ENCODE measurements around the gene MLXIP. TPM values are rescaled to one million over a fixed set of nuclear protein-coding genes. Genes with fewer than 3 reads are reported as not detected.

Gene MLXIP
- total and polyA plus RNA-seq, 9 of the 15 experiments (the other 6 are each of a cell fraction or from before 2014, with no cell fraction given), result 2.2 to 66.3 (median 18.1) TPM

DNA sequence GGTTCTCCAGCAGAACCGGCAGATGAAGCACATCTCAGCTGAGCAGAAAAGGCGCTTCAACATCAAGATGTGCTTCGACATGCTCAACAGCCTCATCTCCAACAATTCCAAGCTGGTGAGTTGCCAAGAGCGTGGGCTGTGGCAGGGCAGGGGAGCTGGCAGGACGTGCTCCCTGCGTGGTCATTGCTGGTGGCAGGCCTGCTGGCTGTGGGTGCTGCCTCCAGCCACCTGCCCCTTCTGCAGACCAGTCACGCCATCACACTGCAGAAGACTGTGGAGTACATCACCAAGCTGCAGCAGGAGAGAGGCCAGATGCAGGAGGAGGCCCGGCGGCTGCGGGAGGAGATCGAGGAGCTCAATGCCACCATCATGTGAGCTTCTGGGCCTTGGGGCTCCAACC is 59.6 kb downstream of the MLXIP start:
- Histone ChIP-seq H3K4me2 (ENCODE audit: insufficient read depth, low read length) (no peak overlapping the region), H3K4me3 (no peak overlapping the region), H3K27ac (ENCODE audit: extremely low read depth, low read depth, low read length) (no peak overlapping the region), H4K20me1 (replicated peaks; ENCODE audit: control insufficient read depth, insufficient read depth, low read length) (peaks cover 9% of the 10 kb centered on the region; the same call in 1 of the 2 replicates), H3K9me3 (replicated peaks; ENCODE audit: control insufficient read depth, insufficient read depth, low read depth, low read length) (no peaks in the 10 kb centered on the region), H3K36me3 (ENCODE audit: control insufficient read depth, insufficient read depth, low read length) (peaks cover 88% of the 10 kb centered on the region), H3K27me3 (ENCODE audit: control insufficient read depth in 2 of 2, insufficient read depth in 2 of 2, low read length in 2 of 2) (no peaks in the 10 kb centered on the region), H3K4me1 (replicated peaks in 1 of 2; ENCODE audit: control insufficient read depth in 2 of 2, insufficient read depth in 2 of 2, low read length in 2 of 2) (peaks cover 0 to 22% of the 10 kb centered on the region in 2 experiments; a peak in 1 of 5 replicates), H3K9me1 (ENCODE audit: control insufficient read depth, insufficient read depth, low read length) (no peaks in the 10 kb centered on the region), H3K79me2 (ENCODE audit: control insufficient read depth, insufficient read depth, low read length) (no peaks in the 10 kb centered on the region), H2AFZ (ENCODE audit: low read depth, low read length) (no peak overlapping the region), H3K9ac (ENCODE audit: insufficient read depth in 1 of 2, low read depth in 2 of 2, low read length in 2 of 2) (peak overlapping the region in 1 of 2 experiments; percentile 43; a peak in 2 of 4 replicates)
- no TSS peak for BruUV-seq (replicated peaks)
- intact Hi-C loops (cut with micrococcal nuclease), result no loop called here
- no peak for ATAC-seq
- 91% methylated on average over 11 of the region's 11 CpGs for WGBS (ENCODE audit: insufficient coverage, low coverage, missing lambda C conversion rate)
- in situ Hi-C loops (cut with MboI), result no loop called here
- no peak for FAIRE-seq
- no peak for DNase-seq (ENCODE audit: extremely low read depth in 1 of 4, low spot score in 3 of 4)
- ChIA-PET CTCF (ENCODE audit: low intra/inter-chr PET ratio) (no interaction called here), POLR2A (interaction anchor here (0.6 to 1.3 kb wide), 5 partner anchors 10 to 350 kb away, joined by 3 to 7 read pairs (median 4); partner anchors contain the start of gene SETD1B)
- TF ChIP-seq, protein P1, sequence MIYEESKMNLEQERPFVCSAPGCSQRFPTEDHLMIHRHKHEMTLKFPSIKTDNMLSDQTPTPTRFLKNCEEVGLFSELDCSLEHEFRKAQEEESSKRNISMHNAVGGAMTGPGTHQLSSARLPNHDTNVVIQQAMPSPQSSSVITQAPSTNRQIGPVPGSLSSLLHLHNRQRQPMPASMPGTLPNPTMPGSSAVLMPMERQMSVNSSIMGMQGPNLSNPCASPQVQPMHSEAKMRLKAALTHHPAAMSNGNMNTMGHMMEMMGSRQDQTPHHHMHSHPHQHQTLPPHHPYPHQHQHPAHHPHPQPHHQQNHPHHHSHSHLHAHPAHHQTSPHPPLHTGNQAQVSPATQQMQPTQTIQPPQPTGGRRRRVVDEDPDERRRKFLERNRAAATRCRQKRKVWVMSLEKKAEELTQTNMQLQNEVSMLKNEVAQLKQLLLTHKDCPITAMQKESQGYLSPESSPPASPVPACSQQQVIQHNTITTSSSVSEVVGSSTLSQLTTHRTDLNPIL (CRISPR knock-in tag; IDR thresholded peaks at IDR 0.05), result no peak
- TF ChIP-seq ZNF253 (CRISPR knock-in tag; conservative IDR thresholded peaks at IDR 0.05), result no peak
- peak; percentile 13 for TF ChIP-seq RBM22 (IDR thresholded peaks at IDR 0.05; ENCODE audit: low read depth, low read length, poor library complexity, severe bottlenecking)
- no peak for TF ChIP-seq PHF20 (IDR thresholded peaks at IDR 0.05; ENCODE audit: partially characterized antibody)
- TF ChIP-seq ZNF174 (CRISPR knock-in tag; IDR thresholded peaks at IDR 0.05), result no peak
- TF ChIP-seq, protein P2, sequence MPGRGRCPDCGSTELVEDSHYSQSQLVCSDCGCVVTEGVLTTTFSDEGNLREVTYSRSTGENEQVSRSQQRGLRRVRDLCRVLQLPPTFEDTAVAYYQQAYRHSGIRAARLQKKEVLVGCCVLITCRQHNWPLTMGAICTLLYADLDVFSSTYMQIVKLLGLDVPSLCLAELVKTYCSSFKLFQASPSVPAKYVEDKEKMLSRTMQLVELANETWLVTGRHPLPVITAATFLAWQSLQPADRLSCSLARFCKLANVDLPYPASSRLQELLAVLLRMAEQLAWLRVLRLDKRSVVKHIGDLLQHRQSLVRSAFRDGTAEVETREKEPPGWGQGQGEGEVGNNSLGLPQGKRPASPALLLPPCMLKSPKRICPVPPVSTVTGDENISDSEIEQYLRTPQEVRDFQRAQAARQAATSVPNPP (IDR thresholded peaks at IDR 0.05; ENCODE audit: borderline replicate concordance, insufficient read depth, insufficient read length), result no peak
- no peak for TF ChIP-seq ZKSCAN1 (IDR thresholded peaks at IDR 0.05; ENCODE audit: low read depth, low read length)
- TF ChIP-seq, protein P3, sequence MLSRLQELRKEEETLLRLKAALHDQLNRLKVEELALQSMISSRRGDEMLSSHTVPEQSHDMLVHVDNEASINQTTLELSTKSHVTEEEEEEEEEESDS (CRISPR knock-in tag; IDR thresholded peaks at IDR 0.05), result no peak
- TF ChIP-seq EHMT2 (IDR thresholded peaks at IDR 0.05), result no peak
- peak; percentile 71 for TF ChIP-seq POLR2G (IDR thresholded peaks at IDR 0.05; ENCODE audit: low read depth, low read length)
- no peak for TF ChIP-seq HNRNPUL1 (IDR thresholded peaks at IDR 0.05; ENCODE audit: low read length)
- TF ChIP-seq CCNT2 (IDR thresholded peaks at IDR 0.05; ENCODE audit: borderline replicate concordance, extremely low read depth, insufficient read length, low read depth, low read length), result peak; percentile 17
- TF ChIP-seq, protein P4, sequence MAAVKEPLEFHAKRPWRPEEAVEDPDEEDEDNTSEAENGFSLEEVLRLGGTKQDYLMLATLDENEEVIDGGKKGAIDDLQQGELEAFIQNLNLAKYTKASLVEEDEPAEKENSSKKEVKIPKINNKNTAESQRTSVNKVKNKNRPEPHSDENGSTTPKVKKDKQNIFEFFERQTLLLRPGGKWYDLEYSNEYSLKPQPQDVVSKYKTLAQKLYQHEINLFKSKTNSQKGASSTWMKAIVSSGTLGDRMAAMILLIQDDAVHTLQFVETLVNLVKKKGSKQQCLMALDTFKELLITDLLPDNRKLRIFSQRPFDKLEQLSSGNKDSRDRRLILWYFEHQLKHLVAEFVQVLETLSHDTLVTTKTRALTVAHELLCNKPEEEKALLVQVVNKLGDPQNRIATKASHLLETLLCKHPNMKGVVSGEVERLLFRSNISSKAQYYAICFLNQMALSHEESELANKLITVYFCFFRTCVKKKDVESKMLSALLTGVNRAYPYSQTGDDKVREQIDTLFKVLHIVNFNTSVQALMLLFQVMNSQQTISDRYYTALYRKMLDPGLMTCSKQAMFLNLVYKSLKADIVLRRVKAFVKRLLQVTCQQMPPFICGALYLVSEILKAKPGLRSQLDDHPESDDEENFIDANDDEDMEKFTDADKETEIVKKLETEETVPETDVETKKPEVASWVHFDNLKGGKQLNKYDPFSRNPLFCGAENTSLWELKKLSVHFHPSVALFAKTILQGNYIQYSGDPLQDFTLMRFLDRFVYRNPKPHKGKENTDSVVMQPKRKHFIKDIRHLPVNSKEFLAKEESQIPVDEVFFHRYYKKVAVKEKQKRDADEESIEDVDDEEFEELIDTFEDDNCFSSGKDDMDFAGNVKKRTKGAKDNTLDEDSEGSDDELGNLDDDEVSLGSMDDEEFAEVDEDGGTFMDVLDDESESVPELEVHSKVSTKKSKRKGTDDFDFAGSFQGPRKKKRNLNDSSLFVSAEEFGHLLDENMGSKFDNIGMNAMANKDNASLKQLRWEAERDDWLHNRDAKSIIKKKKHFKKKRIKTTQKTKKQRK (IDR thresholded peaks at IDR 0.05; ENCODE audit: borderline replicate concordance, low read depth, low read length), result no peak
- no peak for TF ChIP-seq MAFG (tag; conservative IDR thresholded peaks at IDR 0.05)
- TF ChIP-seq TSC22D4 (tag; IDR thresholded peaks at IDR 0.05), result no peak

Data from K562 (cell line).